HL-60 (cell line): ENCODE results near the gene CORO1A.
"Not testable (repeated sequence)": the region's sequence is repeated elsewhere in the genome, so short reads cannot be mapped to it uniquely, and the experiment has no call there.

ENCODE experiments used
- CTCF ChIP-seq: IDR thresholded peaks from one replicate; pipeline ENCODE4 v1.5.1; 2011; ENCODE audit warnings: low read length, control low read depth, inconsistent platforms; ENCODE audit not compliant: insufficient read depth
- GABPA ChIP-seq: IDR thresholded peaks from 2 replicates; pipeline ENCODE4 v1.6.1; 2012; ENCODE audit warnings: low read depth

GRCh38 chr16:30169416-30169815 is 14.0 kb upstream of the CORO1A start:
- TF ChIP-seq CTCF, GABPA: not testable (repeated sequence)
